GM21576 (cell line): ENCODE results near the gene KRT27.
"Not testable (repeated sequence)": the region's sequence is repeated elsewhere in the genome, so short reads cannot be mapped to it uniquely, and the experiment has no call there.

Experiments
- ATAC-seq: cut with Tn5 transposase; IDR thresholded peaks from one replicate; pipeline ENCODE4 v1.9.1; 2021; ENCODE audit warnings: mild to moderate bottlenecking, moderate library complexity; ENCODE audit not compliant: unreplicated experiment

Gene KRT27, protein sequence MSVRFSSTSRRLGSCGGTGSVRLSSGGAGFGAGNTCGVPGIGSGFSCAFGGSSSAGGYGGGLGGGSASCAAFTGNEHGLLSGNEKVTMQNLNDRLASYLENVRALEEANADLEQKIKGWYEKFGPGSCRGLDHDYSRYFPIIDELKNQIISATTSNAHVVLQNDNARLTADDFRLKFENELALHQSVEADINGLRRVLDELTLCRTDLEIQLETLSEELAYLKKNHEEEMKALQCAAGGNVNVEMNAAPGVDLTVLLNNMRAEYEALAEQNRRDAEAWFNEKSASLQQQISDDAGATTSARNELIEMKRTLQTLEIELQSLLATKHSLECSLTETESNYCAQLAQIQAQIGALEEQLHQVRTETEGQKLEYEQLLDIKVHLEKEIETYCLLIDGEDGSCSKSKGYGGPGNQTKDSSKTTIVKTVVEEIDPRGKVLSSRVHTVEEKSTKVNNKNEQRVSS

DNA sequence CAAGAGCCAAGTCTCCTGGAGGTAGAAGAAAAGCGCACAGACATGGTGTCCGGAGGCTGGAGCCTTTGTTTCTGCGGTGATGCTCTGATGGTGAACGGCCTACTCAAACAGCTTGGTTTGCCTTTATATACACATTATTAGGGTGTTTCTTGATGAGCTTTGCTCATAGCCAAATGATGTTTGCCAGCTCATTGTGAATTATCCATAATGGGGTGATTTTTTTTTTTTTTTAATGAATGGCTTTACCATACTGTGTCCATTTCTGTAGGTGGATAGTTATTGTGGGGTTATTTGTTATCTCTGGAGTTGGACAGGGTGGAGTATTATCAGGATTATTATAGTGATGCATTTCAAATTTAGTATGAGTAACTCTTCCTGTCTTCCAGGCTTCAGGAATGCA lies at the start of gene KRT27:
KRT27 (minus strand) TSS at position 101 of the 400 bp plus-strand sequence; CDS start at position 44, 57 bp downstream.
- no peak for ATAC-seq

- ATAC-seq = no peak
Observed at GRCh38 chr17:40830085-40830776, 47.9 kb upstream of the KRT27 start.

DNA sequence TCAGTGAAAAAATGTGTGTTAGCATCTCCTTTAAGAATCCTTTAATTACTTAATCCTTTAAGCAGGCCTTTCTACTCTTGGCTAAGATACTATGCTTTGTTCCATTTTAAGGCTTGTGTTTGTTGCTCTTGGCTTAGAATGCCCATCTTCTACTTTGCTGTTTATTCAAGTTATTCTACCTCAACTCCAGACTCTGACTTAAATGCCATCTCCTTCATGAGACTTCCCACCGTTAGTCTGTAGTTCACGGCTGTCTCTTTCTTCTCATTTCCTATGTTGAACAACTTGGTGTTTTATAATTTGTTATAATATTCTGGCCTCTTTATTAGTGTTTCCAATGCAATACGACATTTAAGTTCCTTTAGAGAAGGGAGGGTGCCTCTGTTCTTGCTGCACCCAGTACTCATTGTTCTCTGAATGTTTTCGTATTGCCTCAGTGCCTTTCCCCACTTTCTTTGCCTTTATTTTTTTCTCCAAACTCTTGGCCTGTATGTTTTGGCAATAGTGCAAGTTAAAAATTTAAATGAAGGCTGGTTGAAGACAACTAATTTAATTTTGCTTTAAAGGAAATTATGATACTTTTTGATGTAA lies 46.2 kb upstream of the KRT27 start:
- ATAC-seq = no peak

DNA sequence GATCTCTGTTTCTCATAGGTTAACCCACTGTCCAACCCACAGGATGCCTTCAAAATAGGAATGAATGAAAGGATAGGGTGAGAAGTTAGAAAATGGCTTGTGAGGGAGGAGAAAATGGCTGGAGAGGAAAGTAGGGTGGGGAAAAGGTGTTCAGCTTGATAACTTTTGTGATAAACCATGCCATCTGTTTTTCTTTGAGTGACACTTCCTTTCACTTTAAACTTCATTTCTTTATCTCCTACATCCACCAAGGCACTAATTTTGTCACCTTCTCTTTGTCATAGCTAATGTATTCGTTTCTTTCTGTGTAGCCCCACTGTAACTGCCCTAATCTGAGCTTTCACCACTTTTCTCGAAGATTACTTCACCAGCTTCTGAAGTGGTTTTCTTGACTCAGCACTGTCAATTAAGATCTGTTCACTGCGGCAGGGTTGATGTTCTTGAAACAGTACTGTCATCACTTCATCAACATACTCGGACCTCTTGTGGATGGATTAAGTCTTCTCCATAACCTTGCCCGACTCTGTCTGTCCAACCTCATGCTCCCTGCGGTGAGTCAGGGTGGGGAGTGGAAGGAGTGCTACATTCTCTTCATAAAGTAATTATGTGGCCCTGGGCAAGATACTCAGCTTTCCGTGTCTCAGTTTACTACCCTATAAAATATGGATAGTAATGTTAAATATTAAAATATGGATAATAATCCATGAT lies 45.5 kb upstream of the KRT27 start:
- no peak for ATAC-seq

- no peak for ATAC-seq
Observed at GRCh38 chr17:40825599-40825998, 43.2 kb upstream of the KRT27 start.

GRCh38 chr17:40824015-40824832 lies 41.9 kb upstream of the KRT27 start:
- ATAC-seq = no peak

GRCh38 chr17:40822132-40822812 lies 39.9 kb upstream of the KRT27 start, which contains the start of gene KRT10:
KRT10 (minus strand) TSS chr17:40822614; CDS start chr17:40822585, 29 bp downstream.
- no peak for ATAC-seq

DNA sequence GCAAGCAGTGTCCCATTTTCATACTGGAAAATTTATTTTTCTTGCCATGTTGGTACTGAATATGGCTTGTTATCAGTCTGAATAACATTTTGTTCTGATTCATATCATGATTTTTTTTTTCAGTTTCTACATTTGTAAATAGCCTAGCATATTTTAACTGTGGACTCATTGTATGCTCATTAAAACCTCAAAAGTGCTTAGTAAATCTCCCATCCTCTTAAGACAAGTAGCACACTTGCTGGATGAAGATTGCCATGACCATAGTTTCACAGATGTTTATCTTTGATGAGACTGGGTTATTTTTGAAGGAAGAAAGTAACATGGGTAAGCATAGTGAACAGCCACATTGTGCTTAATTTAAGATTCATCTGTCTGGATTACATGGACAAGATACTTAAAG lies 39.2 kb upstream of the KRT27 start:
- no peak for ATAC-seq

- ATAC-seq = no peak
Observed at GRCh38 chr17:40820228-40820838, 38.0 kb upstream of the KRT27 start.

DNA sequence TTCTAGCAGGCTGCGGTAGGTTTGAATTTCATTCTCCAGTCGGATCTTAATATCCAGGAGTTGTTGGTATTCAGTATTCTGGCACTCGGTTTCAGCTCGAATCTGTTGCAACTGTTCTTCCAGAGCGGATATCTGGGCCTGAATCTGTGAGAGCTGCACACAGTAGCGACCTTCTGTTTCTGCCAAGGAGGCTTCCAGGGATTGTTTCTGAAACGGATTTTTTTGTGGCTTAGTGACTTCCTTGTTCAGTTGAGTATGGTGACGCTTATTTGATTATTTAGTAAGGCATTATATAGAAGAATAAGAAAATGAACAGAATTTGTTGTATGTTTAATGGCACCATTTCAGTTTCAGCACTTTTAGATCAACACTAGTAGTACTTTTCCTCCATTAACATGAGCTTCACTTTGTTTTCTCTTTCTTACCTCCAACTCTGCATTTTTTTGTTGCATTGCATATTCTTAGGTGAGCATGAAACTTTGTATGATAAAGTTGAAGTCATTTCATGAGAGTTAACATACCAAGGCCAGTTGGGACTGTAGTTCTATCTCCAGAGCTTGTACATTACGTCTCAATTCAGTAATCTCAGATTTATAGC lies 37.3 kb upstream of the KRT27 start:
- ATAC-seq = no peak

GRCh38 chr17:40818733-40819527 lies 36.6 kb upstream of the KRT27 start:
- ATAC-seq = peak; percentile 73

DNA sequence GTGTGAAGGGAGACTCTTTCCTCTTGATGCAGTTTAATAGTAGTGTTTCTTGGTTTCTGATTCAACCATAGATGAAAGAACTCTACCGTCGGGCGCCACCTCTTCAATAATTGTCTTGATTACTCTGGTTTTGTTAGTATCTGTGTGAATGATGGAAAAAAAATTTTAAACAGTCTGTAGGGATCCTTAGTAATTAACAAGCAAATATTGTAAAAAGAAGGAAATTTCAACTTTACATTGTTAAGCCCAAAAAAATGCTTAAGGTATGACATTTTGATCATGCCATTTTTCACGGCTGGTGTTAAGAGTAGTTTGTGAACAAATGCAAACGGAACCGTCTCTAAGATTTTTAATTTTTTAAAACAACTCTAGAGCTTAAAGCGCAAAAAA lies 36.0 kb upstream of the KRT27 start:
- ATAC-seq = no peak

- no peak for ATAC-seq
Observed at GRCh38 chr17:40817103-40817682, 34.8 kb upstream of the KRT27 start.

- ATAC-seq = no peak
Observed at GRCh38 chr17:40816569-40816968, 34.2 kb upstream of the KRT27 start.

DNA sequence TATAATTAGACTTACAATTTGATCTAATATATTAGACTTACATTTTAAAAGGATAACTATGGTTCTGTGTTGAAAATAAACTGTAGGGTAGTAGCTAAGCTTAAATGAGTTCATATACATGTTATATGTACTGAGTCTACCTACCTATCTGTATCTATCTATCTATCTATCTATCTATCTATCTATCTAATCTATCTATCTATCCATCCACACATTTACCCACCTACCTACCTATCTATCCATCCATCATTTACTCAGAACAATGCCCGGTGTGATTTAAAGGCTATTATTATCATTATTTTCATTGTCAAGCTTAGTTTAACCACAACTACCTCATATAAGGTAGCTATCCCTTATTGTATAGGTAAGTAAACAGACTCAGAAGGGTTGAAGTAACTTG lies 33.0 kb upstream of the KRT27 start:
- ATAC-seq = no peak

- ATAC-seq = not testable (repeated sequence)
Observed at GRCh38 chr17:40814657-40815056, 32.3 kb upstream of the KRT27 start.

DNA sequence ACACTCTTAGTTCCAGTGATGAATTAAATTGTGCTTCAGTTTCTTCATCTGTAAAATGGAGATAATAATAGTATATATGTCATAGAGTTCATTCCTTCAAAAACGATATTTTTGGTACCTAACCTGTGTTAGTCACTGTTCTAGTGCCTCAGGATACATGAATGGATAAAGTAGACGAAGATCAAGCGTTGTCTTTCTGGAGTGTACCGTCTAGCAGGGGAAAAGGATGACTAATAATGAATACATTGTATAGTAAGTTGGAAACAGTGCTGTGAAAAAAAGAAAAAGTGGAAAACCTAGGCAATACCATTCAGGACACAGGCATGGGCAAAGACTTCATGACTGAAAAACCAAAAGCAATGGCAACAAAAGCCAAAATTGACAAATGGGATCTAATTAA lies 31.5 kb upstream of the KRT27 start:
- no peak for ATAC-seq

DNA sequence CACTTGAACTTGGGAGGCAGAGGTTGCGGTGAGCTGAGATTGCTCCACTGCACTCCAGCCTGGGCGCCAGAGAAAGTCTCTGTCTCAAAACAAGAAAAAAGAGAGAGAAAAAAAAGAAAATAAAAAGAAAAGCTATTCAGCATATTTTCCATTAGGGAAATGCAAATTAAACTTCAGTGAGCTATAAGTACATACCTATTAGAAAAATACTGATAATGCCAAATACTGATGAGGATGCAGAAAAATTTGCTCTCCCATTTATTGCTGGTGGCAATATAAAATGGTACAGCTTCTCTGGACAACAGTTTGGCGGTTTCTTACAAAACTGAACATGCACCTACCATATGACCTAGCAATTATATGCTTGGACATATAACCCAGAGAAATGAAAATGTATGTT lies 30.3 kb upstream of the KRT27 start:
- ATAC-seq = no peak
